HFFc6 (cell line): ENCODE measurements around the gene RRH. TPM values are rescaled to one million over a fixed set of nuclear protein-coding genes. Genes with fewer than 3 reads are reported as not detected.

Experiments
- DNase-seq: peaks from one replicate; pipeline ENCODE4 v3.0.0-alpha.2; 2018
- H3K27ac Mint-ChIP-seq: 2 replicates; pipeline ENCODE4 v1.8.0; 2020; ENCODE audit warnings: mild to moderate bottlenecking, mixed read lengths
- H3K27me3 Mint-ChIP-seq: 2 replicates; pipeline ENCODE4 v1.8.0; 2021; ENCODE audit warnings: mild to moderate bottlenecking, moderate library complexity, mixed read lengths; ENCODE audit not compliant: insufficient read depth
- H3K36me3 Mint-ChIP-seq: 2 replicates; pipeline ENCODE4 v1.8.0; 2021; ENCODE audit warnings: low read depth, mixed read lengths
- H3K4me1 Mint-ChIP-seq: 2 replicates; pipeline ENCODE4 v1.8.0; 2020; ENCODE audit warnings: low read depth, mixed read lengths
- H3K4me3 Mint-ChIP-seq: 2 replicates; pipeline ENCODE4 v1.8.0; 2020; ENCODE audit warnings: mild to moderate bottlenecking, moderate library complexity, mixed read lengths
- H3K9me3 Mint-ChIP-seq: 2 replicates; pipeline ENCODE4 v1.8.0; 2020; ENCODE audit warnings: mild to moderate bottlenecking, mixed read lengths
- CTCF ChIP-seq: fragments of 200-600 bp; sonication (generic); IDR thresholded peaks from 2 replicates; pipeline ENCODE4 v1.5.0; 2021; ENCODE audit warnings: antibody characterized with exemption, mild to moderate bottlenecking
- total RNA-seq, 6 experiments: library from RNA; stranded (reverse); fragmentation: NEBNext Ultra II Directional; extraction: Animal tissue kit (Norgen Biotek cat#: 25700); gene quantifications; 2 replicates in 1 of 6; 3 replicates in 5 of 6; pipeline ENCODE4 v1.2.3, GENCODE V29; 2021

RRH gene
- total RNA-seq, 6 experiments from 2014 or later: not detected

GRCh38 chr4:109887071-109887470, 59.3 kb downstream of the RRH start:
- no peak overlapping the region for H3K27ac Mint-ChIP-seq
- DNase-seq: no peak
- peaks cover 3% of the 10 kb centered on the region for H3K27me3 Mint-ChIP-seq
- no peaks in the 10 kb centered on the region for H3K4me1 Mint-ChIP-seq
- no peak for TF ChIP-seq CTCF
- no peaks in the 10 kb centered on the region for H3K9me3 Mint-ChIP-seq
- H3K36me3 Mint-ChIP-seq: no peaks in the 10 kb centered on the region
- H3K4me3 Mint-ChIP-seq: no peak overlapping the region

GRCh38 chr4:109890076-109890475, 62.3 kb downstream of the RRH start:
- Mint-ChIP-seq H3K4me1 (no peaks in the 10 kb centered on the region), H3K27me3 (no peaks in the 10 kb centered on the region; the same call in 1 of the 2 replicates), H3K36me3 (no peaks in the 10 kb centered on the region), H3K9me3 (no peaks in the 10 kb centered on the region), H3K27ac (no peak overlapping the region), H3K4me3 (no peak overlapping the region)
- TF ChIP-seq CTCF: no peak
- no peak for DNase-seq

Other genes with a start within 250 kb of the RRH start
- gene CASP6, start 124.5 kb upstream of the RRH start, total RNA-seq: 10 to 100 TPM; 14.2 to 19.9 (median 16.3) TPM
- 10 to 100 TPM; 33.1 to 40.7 (median 38.1) TPM for gene PLA2G12A, start 97.9 kb upstream of the RRH start, total RNA-seq
- gene CFI, start 26.0 kb upstream of the RRH start, total RNA-seq: not detected
- 10 to 100 TPM; 20.1 to 26.8 (median 24.8) TPM for gene GAR1, start 12.2 kb upstream of the RRH start, total RNA-seq
- gene LRIT3, start 20.1 kb downstream of the RRH start, total RNA-seq: under 1 TPM in 1 of 6 experiments, not detected in 5; 0.05 TPM
- gene EGF, start 84.9 kb downstream of the RRH start, total RNA-seq: 1 to 10 TPM; 1.1 to 2.2 (median 1.7) TPM